Right lobe of liver (tissue), 6 donors: ENCODE data around the gene CTAGE8. TPM values are rescaled to one million over a fixed set of nuclear protein-coding genes. Genes with fewer than 3 reads are reported as not detected.
A peak's percentile ranks its signal among the peaks of the same experiment; 100 is the strongest.
"Not testable (repeated sequence)": the region's sequence is repeated elsewhere in the genome, so short reads cannot be mapped to it uniquely, and the experiment has no call there.

Experiments used
- ATAC-seq, 4 donors: fragments of 200-7000 bp; cut with Tn5 transposase; one replicate each; pipeline ENCODE4 v1.9.1; 2020; ENCODE audit warnings: mild to moderate bottlenecking in 4 of 4, moderate library complexity in 4 of 4
- DNase-seq, 3 donors: peaks; one replicate each; pipeline ENCODE4 v3.0.0-alpha.2; 2020
- H3K27ac ChIP-seq, 3 donors: fragments of 200-600 bp; one replicate each; pipeline ENCODE4 v1.8.0; 2022
- H3K27me3 ChIP-seq, 2 donors: fragments of 200-600 bp; one replicate each; pipeline ENCODE4 v1.8.0; 2022
- H3K36me3 ChIP-seq, 4 donors: fragments of 200-600 bp; sonication (generic) in 1 of 4; one replicate each; pipeline versions ENCODE4 v1.5.1 to v1.8.0; 2017 to 2022; ENCODE audit warnings: control low read depth in 1 of 4
- H3K4me1 ChIP-seq, 4 donors: fragments of 200-600 bp; sonication (generic) in 1 of 4; one replicate each; pipeline versions ENCODE4 v1.5.1 to v1.8.0; 2017 to 2022; ENCODE audit warnings: control low read depth in 1 of 4
- H3K4me3 ChIP-seq, 3 donors: fragments of 200-600 bp; one replicate each; pipeline ENCODE4 v1.8.0; 2022
- H3K9me3 ChIP-seq, 4 donors: fragments of 200-600 bp; sonication (generic) in 1 of 4; one replicate each; pipeline versions ENCODE4 v1.5.1 to v1.8.0; 2017 to 2022; ENCODE audit warnings: control low read depth in 1 of 4
- WGBS: methylation state at CpG from one replicate; pipeline ENCODE4 v1.1.6; 2018; ENCODE audit warnings: low coverage, low lambda C conversion rate; ENCODE audit not compliant: insufficient coverage; ENCODE audit errors: missing lambda C conversion rate; 5-methylcytosine and 5-hydroxymethylcytosine counted together
- intact Hi-C, 2 donors: fragments of 100-400 bp; cut with DNase I; formaldehyde crosslinking; loops; one replicate each; pipeline versions ENCODE4 v1.11.2 to v1.14.1; 2022
- total RNA-seq, 6 experiments: library from RNA; depleted of rRNA in 2 of 6; stranded (reverse); fragments of >200 nt in 2 of 6; fragmentation: NEBNext Ultra II Directional in 3 of 6; extraction: Animal tissue kit (Norgen Biotek cat#: 25700) in 3 of 6; gene quantifications; one replicate each; pipeline versions ENCODE4 v1.1.0 to v1.2.4, GENCODE V29; 2016 to 2023
- donor health status: DM: no; HTN: yes; CAD: no.
- donor health status: DM: no; HTN: no; CAD: no.
- donor health status: DM: no; HTN: no; CAD: no.
- donor health status: DM: no; HTN: yes; CAD: no.
- donor health status: DM: no; HTN: yes; CAD: no.

CTAGE8 gene
- total RNA-seq, 6 experiments from 2014 or later, result 0.53 to 1.3 (median 0.71) TPM

DNA sequence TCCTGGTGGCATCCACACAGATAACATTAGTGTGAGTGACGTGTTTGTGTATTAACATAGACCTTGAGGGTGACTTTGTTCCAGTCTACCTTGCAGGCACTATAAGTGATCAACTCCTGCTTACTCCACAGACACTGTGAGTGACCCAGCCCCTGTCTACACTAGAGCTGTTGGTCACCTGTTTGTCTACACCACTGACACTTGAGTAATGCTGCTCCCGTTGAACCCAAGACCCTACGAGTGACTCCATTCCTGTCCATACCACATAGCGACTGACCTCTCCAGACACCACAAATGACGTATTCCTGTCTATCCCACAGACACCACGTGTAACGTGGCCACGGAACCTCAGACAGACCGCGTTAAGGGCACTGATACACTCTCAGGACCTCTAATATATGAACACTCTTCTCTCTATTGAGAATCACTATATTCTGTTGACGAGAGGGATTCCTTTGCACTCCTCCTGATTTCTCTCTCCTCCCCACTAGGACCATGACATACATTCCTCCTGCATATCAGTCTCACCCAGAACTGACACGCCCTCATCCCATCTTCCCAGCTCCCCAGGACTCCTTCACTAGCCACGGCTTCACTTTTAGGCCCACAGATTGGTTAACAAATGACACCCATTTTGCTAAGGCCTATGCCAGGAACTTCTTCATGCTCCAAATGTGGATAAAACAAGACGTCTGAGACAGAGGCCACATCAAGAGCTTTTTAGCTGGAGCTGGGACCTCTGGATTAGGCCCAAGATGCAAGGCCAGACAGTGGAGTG, 23.5 kb upstream of the CTAGE8 start:
- WGBS, result 63% methylated on average over 3 of the region's 14 CpGs
- H3K9me3 ChIP-seq, H3K27me3 ChIP-seq, ATAC-seq, DNase-seq, H3K36me3 ChIP-seq, H3K27ac ChIP-seq, intact Hi-C loops, H3K4me1 ChIP-seq, H3K4me3 ChIP-seq: not testable (repeated sequence)

DNA sequence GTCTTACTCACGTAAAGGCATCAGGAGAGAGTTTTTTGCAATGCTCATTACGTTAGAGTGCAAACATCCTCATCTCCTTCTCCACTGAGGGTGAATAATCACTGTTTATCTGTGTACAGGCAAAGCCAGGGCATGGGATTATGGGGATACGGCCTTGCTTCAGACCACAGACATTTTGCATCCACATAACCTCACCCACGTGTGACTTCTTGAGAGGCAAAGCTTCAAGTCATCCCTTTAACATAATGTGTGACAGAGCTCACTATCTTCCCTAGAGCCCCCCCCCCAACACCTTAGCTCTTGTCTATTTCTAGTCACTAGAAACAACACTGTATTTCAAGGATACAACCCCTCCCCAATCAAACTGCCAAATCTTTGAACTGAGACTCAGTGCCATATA, 22.5 kb upstream of the CTAGE8 start:
- H3K27ac ChIP-seq, H3K27me3 ChIP-seq, H3K36me3 ChIP-seq, H3K4me3 ChIP-seq, H3K4me1 ChIP-seq, ATAC-seq, DNase-seq, intact Hi-C loops, H3K9me3 ChIP-seq: not testable (repeated sequence)
- whole genome bisulfite sequencing, result 44% methylated on average over 2 of the region's 4 CpGs

DNA sequence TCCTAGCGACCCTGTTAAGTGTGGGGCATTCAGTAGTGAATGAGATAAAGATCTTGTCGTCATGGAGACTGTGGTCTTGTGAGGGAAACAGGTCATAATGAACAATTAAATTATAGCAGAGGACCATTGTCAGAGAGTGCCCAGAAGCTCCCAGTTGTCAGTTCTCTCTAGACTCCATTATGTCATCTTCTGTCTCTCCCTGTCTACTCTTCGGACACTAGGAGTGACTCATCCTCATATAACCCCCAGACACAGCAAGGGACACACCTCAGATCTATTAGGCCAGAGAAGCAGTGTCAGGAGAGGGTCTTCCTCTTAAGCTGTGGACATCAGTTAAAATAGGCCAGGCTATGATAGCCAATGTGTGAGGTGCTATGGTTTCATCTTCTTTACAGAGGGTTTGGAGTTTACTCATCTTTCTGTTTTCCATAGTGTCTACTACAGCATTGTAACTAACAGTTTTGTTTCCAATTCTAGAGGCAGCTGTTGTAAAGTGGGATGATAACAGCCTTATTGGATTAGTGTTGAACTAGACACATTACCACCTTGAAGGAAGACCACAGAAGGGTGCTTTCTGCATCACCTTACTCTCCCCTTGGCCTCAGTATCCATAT, 18.2 kb upstream of the CTAGE8 start:
- H3K4me3 ChIP-seq, H3K9me3 ChIP-seq, H3K27ac ChIP-seq, ATAC-seq, H3K27me3 ChIP-seq, H3K4me1 ChIP-seq, intact Hi-C loops, H3K36me3 ChIP-seq, DNase-seq: not testable (repeated sequence)
- WGBS, result no CpG with 5 or more reads among the region's 3 CpGs

DNA sequence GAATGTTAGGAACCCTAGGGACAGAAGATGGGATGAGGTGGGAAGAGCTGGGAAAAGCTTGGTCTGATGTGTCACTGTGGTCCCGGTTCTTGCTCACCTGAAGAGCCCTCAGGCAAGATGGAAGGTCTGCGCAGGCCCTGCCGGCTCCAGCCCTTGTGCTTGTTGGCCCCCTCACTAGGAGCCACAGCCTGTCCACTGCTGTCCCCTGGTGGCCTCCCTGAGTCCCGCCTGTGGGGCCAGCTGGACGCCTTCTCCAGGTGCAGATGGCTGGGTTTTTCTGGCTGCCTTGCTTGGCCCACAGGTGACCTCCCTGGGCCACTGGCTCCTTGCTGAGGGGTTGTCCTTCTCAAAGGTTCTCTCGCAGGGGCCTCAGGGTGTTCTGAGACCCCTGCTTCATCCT, 14.6 kb upstream of the CTAGE8 start:
- H3K36me3 ChIP-seq, DNase-seq, H3K4me1 ChIP-seq, H3K4me3 ChIP-seq, H3K27me3 ChIP-seq, intact Hi-C loops, H3K9me3 ChIP-seq, H3K27ac ChIP-seq: not testable (repeated sequence)
- ATAC-seq, result peak in 2 of 4 donors; percentile 5 to 24
- WGBS, result no CpG with 5 or more reads among the region's 6 CpGs

DNA sequence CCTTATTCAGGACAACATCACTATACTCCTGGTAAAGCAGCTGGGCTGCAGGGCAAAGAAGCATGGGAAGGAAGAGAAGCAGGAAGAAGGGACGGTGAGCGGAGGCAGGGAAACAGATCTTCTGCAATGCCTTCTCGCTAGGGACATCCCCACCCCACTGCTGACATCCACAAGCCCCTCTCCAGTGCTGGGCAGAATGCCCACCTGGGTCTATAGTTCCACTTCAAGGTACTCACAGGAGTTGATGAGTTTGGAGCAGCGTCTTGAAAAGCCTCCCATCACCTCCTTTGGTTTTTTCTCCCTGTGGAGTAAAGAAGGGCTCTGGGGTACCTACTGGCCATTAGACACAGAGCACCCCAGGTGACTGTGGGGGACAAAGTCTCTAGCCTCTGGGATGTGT, 13.4 kb upstream of the CTAGE8 start:
- H3K27ac ChIP-seq, H3K27me3 ChIP-seq, H3K9me3 ChIP-seq, intact Hi-C loops, H3K4me3 ChIP-seq, H3K36me3 ChIP-seq, DNase-seq, H3K4me1 ChIP-seq: not testable (repeated sequence)
- peak in 2 of 4 donors; percentile 4 for ATAC-seq
- WGBS, result no CpG with 5 or more reads among the region's 4 CpGs

DNA sequence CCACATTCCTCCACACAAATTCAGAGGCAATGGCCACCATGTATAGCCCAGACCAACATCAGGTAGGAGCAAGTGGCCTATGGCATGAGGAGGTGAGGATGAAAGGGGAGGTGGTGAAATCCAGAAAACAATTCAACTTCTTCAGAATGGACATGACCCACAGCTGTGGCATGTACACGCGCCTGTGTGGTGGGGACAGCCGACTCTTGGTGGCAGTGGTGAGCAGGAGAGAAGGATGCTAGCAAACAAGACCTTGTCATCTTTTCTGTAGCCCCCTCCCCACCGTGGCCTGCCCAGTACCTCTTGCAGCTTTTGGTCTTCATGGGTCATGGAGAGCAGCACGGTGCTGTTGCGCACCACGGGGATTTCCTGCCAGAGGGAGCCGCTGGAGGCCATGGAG, 12.9 kb upstream of the CTAGE8 start:
- H3K36me3 ChIP-seq, H3K9me3 ChIP-seq, H3K27me3 ChIP-seq, H3K4me3 ChIP-seq, H3K4me1 ChIP-seq, DNase-seq, intact Hi-C loops, H3K27ac ChIP-seq: not testable (repeated sequence)
- ATAC-seq, result peak in 3 of 4 donors; percentile 12 to 22 (median 12)
- WGBS, result no CpG with 5 or more reads among the region's 8 CpGs

DNA sequence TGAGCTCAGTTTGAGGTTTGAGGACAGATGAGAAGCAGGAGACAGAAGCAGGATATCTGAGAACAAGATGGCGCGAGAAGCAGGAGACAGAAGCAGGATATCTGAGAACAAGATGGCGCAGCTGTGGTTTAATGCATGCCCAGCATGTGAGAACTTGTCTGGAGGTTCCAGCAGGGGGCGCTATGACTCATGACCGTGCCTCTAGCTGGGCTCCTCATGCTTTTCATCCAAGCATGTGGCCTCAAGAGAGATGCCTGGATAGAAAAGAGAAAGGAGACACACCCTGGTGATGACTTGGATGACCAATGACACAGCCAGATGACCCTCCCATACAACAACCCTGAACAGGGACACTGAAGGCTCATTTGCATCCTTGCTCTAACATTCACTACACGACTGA, 10.9 kb upstream of the CTAGE8 start:
- 96% methylated on average over 3 of the region's 6 CpGs for WGBS
- H3K27ac ChIP-seq, H3K9me3 ChIP-seq, H3K36me3 ChIP-seq, DNase-seq, intact Hi-C loops, H3K27me3 ChIP-seq, H3K4me1 ChIP-seq, H3K4me3 ChIP-seq: not testable (repeated sequence)
- ATAC-seq, result peak; percentile 5 to 66 (median 29)

DNA sequence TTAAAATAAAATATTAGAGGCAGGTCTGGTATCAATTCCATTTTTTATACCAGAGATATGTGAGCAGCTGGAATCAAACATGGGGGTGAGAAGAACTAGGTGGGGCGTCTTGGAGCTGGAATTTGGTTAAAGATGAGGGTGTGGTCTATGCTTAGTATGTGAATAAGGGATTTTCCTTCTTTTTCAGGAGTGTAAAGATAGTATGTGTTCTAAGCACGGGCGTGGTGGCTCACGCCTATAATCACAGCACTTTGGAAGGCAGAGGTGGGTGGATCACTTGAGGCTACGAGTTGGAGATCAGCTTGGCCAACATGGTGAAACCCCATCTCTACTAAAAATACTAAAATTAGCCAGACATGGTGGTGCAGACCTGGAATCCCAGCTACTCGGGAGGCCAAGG, 6.2 kb upstream of the CTAGE8 start:
- H3K4me1 ChIP-seq, H3K27ac ChIP-seq, H3K27me3 ChIP-seq, H3K4me3 ChIP-seq, ATAC-seq, H3K9me3 ChIP-seq, H3K36me3 ChIP-seq, DNase-seq, intact Hi-C loops: not testable (repeated sequence)
- no CpG with 5 or more reads among the region's 6 CpGs for WGBS

DNA sequence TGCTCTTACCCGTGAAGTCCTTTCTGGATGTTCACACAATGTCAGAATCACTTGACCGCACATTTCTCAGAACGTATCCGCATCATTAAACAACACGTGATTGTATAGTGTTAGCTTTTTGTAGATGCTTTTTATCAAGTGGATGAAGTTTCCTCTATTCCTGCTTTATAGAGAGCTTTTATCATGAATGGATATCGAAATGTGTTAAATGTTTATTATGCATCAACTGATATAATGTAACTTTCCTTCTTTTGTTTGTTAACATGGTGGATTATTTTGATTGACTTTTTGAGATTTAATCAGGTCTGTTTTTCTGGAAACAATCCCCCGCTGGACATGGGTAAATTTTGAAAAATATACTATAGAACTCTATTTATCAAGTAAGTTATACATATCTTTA, 4.4 kb downstream of the CTAGE8 start, which contains the start of gene OR2A7:
Gene OR2A7, minus strand, starts transcription at position 101 of the 400 bp plus-strand sequence. CDS start 5,164 bp downstream, outside the sequence.
- whole genome bisulfite sequencing, result 98% methylated on average over 5 of the region's 7 CpGs
- H3K36me3 ChIP-seq, H3K9me3 ChIP-seq, ATAC-seq, DNase-seq, intact Hi-C loops, H3K27ac ChIP-seq, H3K27me3 ChIP-seq, H3K4me3 ChIP-seq, H3K4me1 ChIP-seq: not testable (repeated sequence)

DNA sequence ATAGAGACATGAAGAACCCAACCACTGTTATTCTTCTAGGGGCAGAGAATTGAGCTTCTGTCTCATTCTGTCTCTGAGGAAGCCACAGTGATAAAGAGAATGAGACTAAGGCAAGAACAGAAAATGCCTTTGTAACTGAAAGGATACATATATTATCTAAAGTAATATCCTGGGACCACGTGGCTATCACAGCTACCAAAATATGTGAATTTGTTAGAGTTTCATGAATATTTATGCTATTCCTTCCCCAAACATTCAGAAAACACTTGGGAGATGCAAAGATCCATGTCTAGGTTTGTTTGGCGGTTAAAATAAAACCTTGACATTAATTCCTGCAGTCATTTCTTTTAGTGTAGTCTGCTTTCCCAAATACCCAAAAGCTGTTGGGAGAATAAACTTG, 7.0 kb downstream of the CTAGE8 start:
- DNase-seq, intact Hi-C loops, H3K27ac ChIP-seq, ATAC-seq, H3K4me3 ChIP-seq, H3K36me3 ChIP-seq, H3K27me3 ChIP-seq, H3K9me3 ChIP-seq, H3K4me1 ChIP-seq: not testable (repeated sequence)
- WGBS, result no CpG with 5 or more reads among the region's 2 CpGs

DNA sequence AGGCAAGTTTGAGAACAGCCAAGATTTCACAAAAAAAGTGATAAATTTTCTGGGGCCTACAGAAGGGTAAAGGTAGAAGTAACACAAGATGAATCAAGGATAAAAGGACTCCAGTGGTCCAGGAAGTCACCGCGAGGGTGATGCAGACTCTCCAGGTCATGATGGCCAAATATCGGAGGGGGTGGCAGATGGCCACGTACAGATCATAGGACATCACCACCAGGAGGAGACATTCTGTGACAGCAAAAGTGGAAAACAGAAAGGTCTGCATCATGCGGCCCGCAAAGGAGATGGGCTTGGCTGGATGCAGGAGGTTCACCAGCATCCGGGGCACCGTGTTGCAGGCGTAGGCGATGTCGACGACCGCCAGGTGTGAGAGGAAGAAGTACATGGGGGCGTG, 10.0 kb downstream of the CTAGE8 start:
- H3K27me3 ChIP-seq, DNase-seq, H3K4me3 ChIP-seq, H3K4me1 ChIP-seq, intact Hi-C loops, H3K9me3 ChIP-seq, H3K27ac ChIP-seq, ATAC-seq, H3K36me3 ChIP-seq: not testable (repeated sequence)
- no CpG with 5 or more reads among the region's 14 CpGs for WGBS
